K562 (cell line): ENCODE results near the gene TYMP. TPM values are rescaled to one million over a fixed set of nuclear protein-coding genes. Genes with fewer than 3 reads are reported as not detected.

Experiments used
- CCNT2 ChIP-seq: IDR thresholded peaks from 2 replicates; pipeline ENCODE4 v1.6.1; 2011; ENCODE audit warnings: borderline replicate concordance, low read depth, mild to moderate bottlenecking, moderate library complexity, mixed read lengths, low read length; ENCODE audit not compliant: insufficient read length; ENCODE audit errors: extremely low read depth
- KDM1A ChIP-seq, 2 experiments: fragments of 450-650 bp; IDR thresholded peaks; 2 replicates each; pipeline ENCODE4 v1.6.1; 2016; ENCODE audit warnings: mild to moderate bottlenecking in 2 of 2
- KLF10 ChIP-seq: fragments of 250-450 bp; sonication (Bioruptor Pico); IDR thresholded peaks from 2 replicates; pipeline ENCODE4 v1.6.1; 2021; ENCODE audit warnings: matching md5 sums
- KLF16 ChIP-seq: IDR thresholded peaks from 2 replicates; pipeline ENCODE4 v1.6.1; 2016; ENCODE audit warnings: antibody characterized with exemption
- MAZ ChIP-seq, 2 experiments: fragments of 450-650 bp in 1 of 2; sonication (generic) in 1 of 2; formaldehyde crosslinking; IDR thresholded peaks in 1 of 2; conservative IDR thresholded peaks in 1 of 2; 2 replicates each; pipeline versions ENCODE4 v1.4.0 to v1.5.0; 2020; ENCODE audit warnings: mild to moderate bottlenecking in 1 of 2, missing genetic modification reagents in 1 of 2
- RAD21 ChIP-seq, 2 experiments: fragments of 250-450 bp in 1 of 2; fragments of 450-650 bp in 1 of 2; sonication (Bioruptor Pico) in 1 of 2; formaldehyde crosslinking in 1 of 2; IDR thresholded peaks in 1 of 2; conservative IDR thresholded peaks in 1 of 2; 2 replicates each; pipeline versions ENCODE4 v1.4.0 to v1.8.0; 2020 to 2022; ENCODE audit warnings: mild to moderate bottlenecking in 2 of 2, moderate library complexity in 1 of 2
- SMC3 ChIP-seq: conservative IDR thresholded peaks from 2 replicates; pipeline ENCODE4 v1.6.1; 2011; ENCODE audit warnings: low read depth, low read length, improper control_type of control experiment; ENCODE audit not compliant: insufficient read depth
- STAG1 ChIP-seq: sonication (generic); formaldehyde crosslinking; IDR thresholded peaks from 2 replicates; pipeline ENCODE4 v1.5.0; 2020; ENCODE audit warnings: missing genetic modification reagents, borderline replicate concordance
- XRCC3 ChIP-seq: fragments of 450-650 bp; IDR thresholded peaks from 2 replicates; pipeline ENCODE4 v1.6.1; 2017; ENCODE audit warnings: mild to moderate bottlenecking, moderate library complexity
- ZNF586 ChIP-seq: fragments of 450-650 bp; formaldehyde crosslinking; conservative IDR thresholded peaks from 2 replicates; pipeline ENCODE4 v1.4.0; 2020; ENCODE audit warnings: mild to moderate bottlenecking, moderate library complexity
- polyA plus RNA-seq, 8 experiments: library from polyadenylated mRNA; depleted of rRNA in 4 of 8; stranded (reverse) in 5 of 8; unstranded in 3 of 8; fragments of >200 nt; fragmentation: Nextera tagmentation in 2 of 8; fragmentation: Illumina TruSeq in 1 of 8; extraction: Ambion mirVana in 2 of 8; extraction: Trizol in 1 of 8; gene quantifications; 2 replicates each; pipeline versions ENCODE4 v1.2.1 to v1.2.3, GENCODE V29; 2011 to 2014; ENCODE audit warnings: inconsistent platforms in 1 of 8, missing spikeins in 1 of 8
- total RNA-seq, 7 experiments: library from RNA; depleted of rRNA in 6 of 7; stranded (reverse); fragments of >200 nt in 6 of 7; fragmentation: Illumina TruSeq in 2 of 7; extraction: Trizol in 2 of 7; gene quantifications; 2 replicates each; pipeline versions ENCODE4 v1.2.1 to v1.2.3, GENCODE V29; 2011 to 2021; ENCODE audit warnings: low replicate concordance in 1 of 7
- TF ChIP-seq, protein P1 (sequence below): fragments of 450-650 bp; IDR thresholded peaks from 2 replicates; pipeline ENCODE4 v1.6.1; 2016; ENCODE audit warnings: missing biosample characterization, missing genetic modification characterization
- TF ChIP-seq, protein P2 (sequence below): sonication (generic); formaldehyde crosslinking; IDR thresholded peaks from 2 replicates; pipeline ENCODE4 v1.8.1; 2023; ENCODE audit warnings: mild to moderate bottlenecking, missing genetic modification reagents
- TF ChIP-seq, protein P3 (sequence below): fragments of 450-650 bp; IDR thresholded peaks from 2 replicates; pipeline ENCODE4 v1.6.1; 2016; ENCODE audit warnings: antibody characterized with exemption
- TF ChIP-seq, protein P4 (sequence below): fragments of 450-650 bp; formaldehyde crosslinking; IDR thresholded peaks from 2 replicates; pipeline ENCODE4 v1.4.0; 2020; ENCODE audit warnings: mild to moderate bottlenecking, moderate library complexity

TYMP gene
- total and polyA plus RNA-seq, 9 of the 15 experiments (the other 6 are each of a cell fraction or from before 2014, with no cell fraction given): 0.03 to 4.0 (median 2.4) TPM; not detected in 4

DNA sequence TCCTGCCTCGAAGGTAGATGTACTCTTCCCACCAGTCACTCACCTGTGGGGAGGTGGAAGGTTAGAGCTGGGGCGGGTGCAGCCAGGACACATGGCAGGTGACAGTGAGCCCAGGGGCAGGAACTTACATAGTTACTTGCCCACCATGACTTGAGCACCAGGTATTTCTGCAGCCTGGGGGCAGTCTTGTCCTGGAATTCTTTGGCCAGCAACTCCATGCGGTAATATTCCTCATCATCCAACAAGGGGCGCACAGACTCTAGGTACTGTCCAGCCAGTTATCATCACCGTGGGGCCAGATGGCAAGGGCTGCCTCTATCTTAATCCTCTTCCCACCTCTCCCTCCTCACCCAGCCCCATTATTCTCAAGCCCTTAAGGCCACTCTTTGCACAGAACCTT is 46.3 kb upstream of the TYMP start (continued):
- TF ChIP-seq XRCC3: no peak
- TF ChIP-seq, protein P1, sequence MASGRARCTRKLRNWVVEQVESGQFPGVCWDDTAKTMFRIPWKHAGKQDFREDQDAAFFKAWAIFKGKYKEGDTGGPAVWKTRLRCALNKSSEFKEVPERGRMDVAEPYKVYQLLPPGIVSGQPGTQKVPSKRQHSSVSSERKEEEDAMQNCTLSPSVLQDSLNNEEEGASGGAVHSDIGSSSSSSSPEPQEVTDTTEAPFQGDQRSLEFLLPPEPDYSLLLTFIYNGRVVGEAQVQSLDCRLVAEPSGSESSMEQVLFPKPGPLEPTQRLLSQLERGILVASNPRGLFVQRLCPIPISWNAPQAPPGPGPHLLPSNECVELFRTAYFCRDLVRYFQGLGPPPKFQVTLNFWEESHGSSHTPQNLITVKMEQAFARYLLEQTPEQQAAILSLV (tag): no peak
- TF ChIP-seq STAG1 (CRISPR knock-in tag): peak; percentile 54; the same call in 1 of the 2 replicates
- TF ChIP-seq, protein P2, sequence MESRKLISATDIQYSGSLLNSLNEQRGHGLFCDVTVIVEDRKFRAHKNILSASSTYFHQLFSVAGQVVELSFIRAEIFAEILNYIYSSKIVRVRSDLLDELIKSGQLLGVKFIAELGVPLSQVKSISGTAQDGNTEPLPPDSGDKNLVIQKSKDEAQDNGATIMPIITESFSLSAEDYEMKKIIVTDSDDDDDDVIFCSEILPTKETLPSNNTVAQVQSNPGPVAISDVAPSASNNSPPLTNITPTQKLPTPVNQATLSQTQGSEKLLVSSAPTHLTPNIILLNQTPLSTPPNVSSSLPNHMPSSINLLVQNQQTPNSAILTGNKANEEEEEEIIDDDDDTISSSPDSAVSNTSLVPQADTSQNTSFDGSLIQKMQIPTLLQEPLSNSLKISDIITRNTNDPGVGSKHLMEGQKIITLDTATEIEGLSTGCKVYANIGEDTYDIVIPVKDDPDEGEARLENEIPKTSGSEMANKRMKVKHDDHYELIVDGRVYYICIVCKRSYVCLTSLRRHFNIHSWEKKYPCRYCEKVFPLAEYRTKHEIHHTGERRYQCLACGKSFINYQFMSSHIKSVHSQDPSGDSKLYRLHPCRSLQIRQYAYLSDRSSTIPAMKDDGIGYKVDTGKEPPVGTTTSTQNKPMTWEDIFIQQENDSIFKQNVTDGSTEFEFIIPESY (CRISPR knock-in tag): no peak
- TF ChIP-seq, protein P3, sequence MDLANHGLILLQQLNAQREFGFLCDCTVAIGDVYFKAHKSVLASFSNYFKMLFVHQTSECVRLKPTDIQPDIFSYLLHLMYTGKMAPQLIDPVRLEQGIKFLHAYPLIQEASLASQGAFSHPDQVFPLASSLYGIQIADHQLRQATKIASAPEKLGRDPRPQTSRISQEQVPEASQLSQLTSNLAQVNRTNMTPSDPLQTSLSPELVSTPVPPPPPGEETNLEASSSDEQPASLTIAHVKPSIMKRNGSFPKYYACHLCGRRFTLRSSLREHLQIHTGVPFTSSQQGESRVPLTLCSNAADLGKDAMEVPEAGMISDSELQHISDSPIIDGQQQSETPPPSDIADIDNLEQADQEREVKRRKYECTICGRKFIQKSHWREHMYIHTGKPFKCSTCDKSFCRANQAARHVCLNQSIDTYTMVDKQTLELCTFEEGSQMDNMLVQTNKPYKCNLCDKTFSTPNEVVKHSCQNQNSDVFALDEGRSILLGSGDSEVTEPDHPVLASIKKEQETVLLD: no peak
- TF ChIP-seq MAZ (CRISPR knock-in tag; conservative IDR thresholded peaks at IDR 0.05 in 1 of 2, IDR thresholded peaks at IDR 0.05 in 1 of 2): 0 out of 4 replicates have a peak, but pooled peaks of 1 of the 2 experiments have one; percentile 19
- TF ChIP-seq SMC3: peak; percentile 90
- TF ChIP-seq CCNT2: no peak
- TF ChIP-seq KLF16: 0 out of 2 replicates have a peak, but pooled peaks have one; percentile 11
- no peak for TF ChIP-seq KDM1A (IDR thresholded peaks at IDR 0.05)
- no peak for TF ChIP-seq ZNF586 (CRISPR knock-in tag)
- TF ChIP-seq KLF10 (CRISPR knock-in tag): no peak
- TF ChIP-seq, protein P4, sequence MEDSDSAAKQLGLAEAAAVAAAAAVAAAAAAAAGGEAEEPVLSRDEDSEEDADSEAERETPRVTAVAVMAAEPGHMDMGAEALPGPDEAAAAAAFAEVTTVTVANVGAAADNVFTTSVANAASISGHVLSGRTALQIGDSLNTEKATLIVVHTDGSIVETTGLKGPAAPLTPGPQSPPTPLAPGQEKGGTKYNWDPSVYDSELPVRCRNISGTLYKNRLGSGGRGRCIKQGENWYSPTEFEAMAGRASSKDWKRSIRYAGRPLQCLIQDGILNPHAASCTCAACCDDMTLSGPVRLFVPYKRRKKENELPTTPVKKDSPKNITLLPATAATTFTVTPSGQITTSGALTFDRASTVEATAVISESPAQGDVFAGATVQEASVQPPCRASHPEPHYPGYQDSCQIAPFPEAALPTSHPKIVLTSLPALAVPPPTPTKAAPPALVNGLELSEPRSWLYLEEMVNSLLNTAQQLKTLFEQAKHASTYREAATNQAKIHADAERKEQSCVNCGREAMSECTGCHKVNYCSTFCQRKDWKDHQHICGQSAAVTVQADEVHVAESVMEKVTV (CRISPR knock-in tag): peak; percentile 72
- peak; percentile 86 to 95 for TF ChIP-seq RAD21 (CRISPR knock-in tag; conservative IDR thresholded peaks at IDR 0.05 in 1 of 2, IDR thresholded peaks at IDR 0.05 in 1 of 2)
- TF ChIP-seq, all 486 proteins: peak for 13
